Activated CD8-positive, alpha-beta memory T cell treated with anti-CD3 and anti-CD28 coated beads for 4 hours (primary cell): ENCODE results near the gene PCDHGB4.
"Not testable (repeated sequence)": the region's sequence is repeated elsewhere in the genome, so short reads cannot be mapped to it uniquely, and the experiment has no call there.

Source experiments
- DNase-seq, 2 donors: peaks; one replicate each; pipeline ENCODE4 v3.0.0-alpha.2; 2020; ENCODE audit warnings: low read depth in 2 of 2

The PCDHGB4 gene

GRCh38 chr5:141430332-141431113, 43.0 kb downstream of the PCDHGB4 start, which contains the start of gene PCDHGA12:
Gene PCDHGA12, plus strand, starts transcription at chr5:141430507. Its CDS starts 253 bp downstream, at chr5:141430760.
- DNase-seq = no peak

GRCh38 chr5:141431286-141431685, 43.8 kb downstream of the PCDHGB4 start:
- no peak for DNase-seq

GRCh38 chr5:141432308-141432707, 44.8 kb downstream of the PCDHGB4 start:
- not testable (repeated sequence) for DNase-seq

GRCh38 chr5:141432726-141433125, 45.2 kb downstream of the PCDHGB4 start:
- not testable (repeated sequence) for DNase-seq

- no peak for DNase-seq
These were observed 46.5 kb downstream of the PCDHGB4 start for GRCh38 chr5:141434006-141434405.

- DNase-seq = no peak
These were observed 49.7 kb downstream of the PCDHGB4 start for GRCh38 chr5:141437221-141437620.

- no peak for DNase-seq
These were observed 52.1 kb downstream of the PCDHGB4 start for GRCh38 chr5:141439411-141440141.
